Neural cell (in vitro differentiated cells): ENCODE data around the gene ZNF862.
"Not testable (repeated sequence)": the region's sequence is repeated elsewhere in the genome, so short reads cannot be mapped to it uniquely, and the experiment has no call there.

Experiments used
- MXI1 ChIP-seq: fragments of 450-650 bp; conservative IDR thresholded peaks from 2 replicates; pipeline ENCODE4 v1.6.1; 2014; ENCODE audit warnings: antibody characterized with exemption, mild to moderate bottlenecking; ENCODE audit not compliant: poor library complexity, severe bottlenecking
- SMC3 ChIP-seq: fragments of 450-650 bp; conservative IDR thresholded peaks from 2 replicates; pipeline ENCODE4 v1.6.1; 2014; ENCODE audit warnings: antibody characterized with exemption, mild to moderate bottlenecking, moderate library complexity; ENCODE audit not compliant: poor library complexity
- TF ChIP-seq, protein P1 (sequence below): fragments of 450-650 bp; IDR thresholded peaks from 2 replicates; pipeline ENCODE4 v1.5.1; 2014; ENCODE audit warnings: antibody characterized with exemption, mild to moderate bottlenecking, moderate library complexity; ENCODE audit not compliant: poor library complexity, severe bottlenecking
- TF ChIP-seq, protein P2 (sequence below): IDR thresholded peaks from 2 replicates; pipeline ENCODE4 v1.6.1; 2012; ENCODE audit warnings: borderline replicate concordance

DNA sequence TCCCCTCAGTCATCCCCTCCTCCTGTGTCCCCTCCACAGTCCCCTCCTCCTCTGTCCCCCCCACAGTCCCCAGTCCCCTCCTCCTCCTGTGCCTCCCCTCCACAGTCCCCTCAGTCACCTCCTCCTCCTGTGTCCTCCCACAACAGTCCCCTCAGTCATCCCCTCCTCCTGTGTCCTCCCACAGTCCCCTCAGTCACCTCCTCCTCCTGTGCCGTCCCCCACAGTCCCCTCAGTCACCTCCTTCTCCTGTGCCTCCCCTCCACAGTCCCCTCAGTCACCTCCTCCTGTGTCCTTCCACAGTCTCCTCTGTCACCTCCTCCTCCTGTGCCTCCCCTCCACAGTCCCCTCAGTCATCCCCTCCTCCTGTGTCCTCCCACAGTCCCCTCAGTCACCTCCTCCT, 7.6 kb upstream of the ZNF862 start:
- TF ChIP-seq, protein P1, sequence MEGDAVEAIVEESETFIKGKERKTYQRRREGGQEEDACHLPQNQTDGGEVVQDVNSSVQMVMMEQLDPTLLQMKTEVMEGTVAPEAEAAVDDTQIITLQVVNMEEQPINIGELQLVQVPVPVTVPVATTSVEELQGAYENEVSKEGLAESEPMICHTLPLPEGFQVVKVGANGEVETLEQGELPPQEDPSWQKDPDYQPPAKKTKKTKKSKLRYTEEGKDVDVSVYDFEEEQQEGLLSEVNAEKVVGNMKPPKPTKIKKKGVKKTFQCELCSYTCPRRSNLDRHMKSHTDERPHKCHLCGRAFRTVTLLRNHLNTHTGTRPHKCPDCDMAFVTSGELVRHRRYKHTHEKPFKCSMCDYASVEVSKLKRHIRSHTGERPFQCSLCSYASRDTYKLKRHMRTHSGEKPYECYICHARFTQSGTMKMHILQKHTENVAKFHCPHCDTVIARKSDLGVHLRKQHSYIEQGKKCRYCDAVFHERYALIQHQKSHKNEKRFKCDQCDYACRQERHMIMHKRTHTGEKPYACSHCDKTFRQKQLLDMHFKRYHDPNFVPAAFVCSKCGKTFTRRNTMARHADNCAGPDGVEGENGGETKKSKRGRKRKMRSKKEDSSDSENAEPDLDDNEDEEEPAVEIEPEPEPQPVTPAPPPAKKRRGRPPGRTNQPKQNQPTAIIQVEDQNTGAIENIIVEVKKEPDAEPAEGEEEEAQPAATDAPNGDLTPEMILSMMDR, result not testable (repeated sequence)
- TF ChIP-seq SMC3, MXI1: not testable (repeated sequence)
- TF ChIP-seq, protein P2, sequence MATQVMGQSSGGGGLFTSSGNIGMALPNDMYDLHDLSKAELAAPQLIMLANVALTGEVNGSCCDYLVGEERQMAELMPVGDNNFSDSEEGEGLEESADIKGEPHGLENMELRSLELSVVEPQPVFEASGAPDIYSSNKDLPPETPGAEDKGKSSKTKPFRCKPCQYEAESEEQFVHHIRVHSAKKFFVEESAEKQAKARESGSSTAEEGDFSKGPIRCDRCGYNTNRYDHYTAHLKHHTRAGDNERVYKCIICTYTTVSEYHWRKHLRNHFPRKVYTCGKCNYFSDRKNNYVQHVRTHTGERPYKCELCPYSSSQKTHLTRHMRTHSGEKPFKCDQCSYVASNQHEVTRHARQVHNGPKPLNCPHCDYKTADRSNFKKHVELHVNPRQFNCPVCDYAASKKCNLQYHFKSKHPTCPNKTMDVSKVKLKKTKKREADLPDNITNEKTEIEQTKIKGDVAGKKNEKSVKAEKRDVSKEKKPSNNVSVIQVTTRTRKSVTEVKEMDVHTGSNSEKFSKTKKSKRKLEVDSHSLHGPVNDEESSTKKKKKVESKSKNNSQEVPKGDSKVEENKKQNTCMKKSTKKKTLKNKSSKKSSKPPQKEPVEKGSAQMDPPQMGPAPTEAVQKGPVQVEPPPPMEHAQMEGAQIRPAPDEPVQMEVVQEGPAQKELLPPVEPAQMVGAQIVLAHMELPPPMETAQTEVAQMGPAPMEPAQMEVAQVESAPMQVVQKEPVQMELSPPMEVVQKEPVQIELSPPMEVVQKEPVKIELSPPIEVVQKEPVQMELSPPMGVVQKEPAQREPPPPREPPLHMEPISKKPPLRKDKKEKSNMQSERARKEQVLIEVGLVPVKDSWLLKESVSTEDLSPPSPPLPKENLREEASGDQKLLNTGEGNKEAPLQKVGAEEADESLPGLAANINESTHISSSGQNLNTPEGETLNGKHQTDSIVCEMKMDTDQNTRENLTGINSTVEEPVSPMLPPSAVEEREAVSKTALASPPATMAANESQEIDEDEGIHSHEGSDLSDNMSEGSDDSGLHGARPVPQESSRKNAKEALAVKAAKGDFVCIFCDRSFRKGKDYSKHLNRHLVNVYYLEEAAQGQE, result not testable (repeated sequence)
